Measurements from ENCODE around the gene FOLR1. TPM values are rescaled to one million over a fixed set of nuclear protein-coding genes. Genes with fewer than 3 reads are reported as not detected.

The FOLR1 gene
- total RNA-seq, 8 experiments from 2014 or later = 0.33 to 3.5 (median 1.9) TPM; not detected in 3

DNA sequence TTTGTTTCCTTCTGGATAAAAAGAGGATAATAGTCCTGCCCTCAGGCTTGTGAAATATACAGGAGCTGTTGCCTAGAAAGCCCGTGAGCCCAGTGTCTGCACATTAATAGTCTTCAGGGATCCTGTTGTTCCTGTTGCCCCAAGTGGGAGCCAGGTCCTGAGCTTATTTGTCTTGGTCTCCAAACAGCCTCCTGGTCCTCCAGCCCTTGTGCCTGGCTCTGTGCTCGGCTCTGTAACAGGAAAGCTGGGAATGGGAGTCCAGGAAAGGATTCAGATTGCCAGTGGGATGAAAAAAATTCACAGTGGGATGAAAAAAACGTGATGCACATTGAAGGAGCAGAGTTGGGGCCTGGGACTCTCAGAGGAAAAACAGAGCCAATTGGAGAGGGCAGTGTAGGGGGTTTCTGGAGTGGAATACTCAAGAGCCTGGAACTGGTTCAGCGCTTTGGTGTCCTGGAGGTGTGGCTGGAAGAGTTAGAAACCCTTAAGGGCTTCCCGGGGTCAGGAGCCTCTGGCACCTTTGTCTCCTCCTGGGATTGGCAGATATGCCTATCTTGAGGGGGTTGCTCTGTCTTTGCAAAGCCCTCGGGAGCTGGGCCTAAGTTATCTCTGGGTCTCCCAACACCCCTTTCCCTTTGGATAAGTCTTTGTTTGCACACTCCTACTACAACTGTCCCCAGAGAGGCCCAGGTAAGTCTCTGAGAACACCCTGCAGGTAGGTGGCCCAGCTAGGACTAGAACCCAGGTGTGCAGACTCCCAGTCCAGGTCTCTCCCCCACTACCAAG, 30.4 kb downstream of the FOLR1 start:
- Histone ChIP-seq H3K4me3 (peak overlapping the region; percentile 55 to 85 (median 72)), H3K4me1 (replicated peaks in 1 of 2) (peaks cover 4 to 14% of the 10 kb centered on the region in 2 donors), H3K27ac (peak overlapping the region; percentile 56 to 79)
- no peak for ATAC-seq (replicated peaks in 6 of 8)
- 42 to 100% (median 68%) methylated on average over 1 to 5 of the region's 6 CpGs for WGBS, 10 experiments
- in situ Hi-C loops (cut with MboI; ENCODE audit: low pct_unique_long_range_greater_than_20kb in 2 of 9, low sequenced_read_pairs in 9 of 9, unreplicated experiment in 9 of 9) = no loop called here

DNA sequence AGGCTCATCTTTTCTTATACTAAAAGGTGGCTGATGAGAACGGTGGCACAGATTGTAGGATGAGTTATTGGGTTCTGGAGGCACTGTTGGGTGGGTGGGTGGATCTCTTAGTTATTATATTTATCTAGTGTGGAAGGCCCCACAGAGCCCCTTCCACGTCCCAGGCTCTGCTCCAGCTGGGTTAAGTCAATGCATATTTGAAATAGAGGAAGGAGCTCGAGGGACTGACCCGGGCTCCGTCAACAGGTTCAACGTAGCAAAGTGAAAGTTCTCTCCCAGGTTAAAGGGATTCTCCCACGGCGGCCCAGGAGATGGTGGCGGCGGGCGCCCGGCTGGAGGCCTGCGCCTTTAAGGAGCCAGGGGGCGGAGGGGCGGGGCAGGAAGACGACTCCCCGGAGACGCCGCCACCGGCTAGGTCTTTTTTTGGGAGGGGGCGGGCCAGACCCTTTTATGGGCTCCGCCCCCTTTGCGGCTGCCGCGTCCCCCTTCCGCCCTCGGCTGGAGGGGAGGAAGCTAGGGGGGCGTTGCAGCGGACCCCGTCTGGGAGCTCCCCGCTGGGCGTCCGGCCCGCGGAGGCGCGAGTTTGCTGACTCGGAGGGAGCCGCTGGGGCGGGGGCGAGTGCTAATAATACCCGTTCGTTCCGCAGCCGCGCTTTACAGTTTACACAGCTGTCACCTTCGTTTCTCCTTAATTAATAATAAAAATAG, 31.1 kb downstream of the FOLR1 start:
- 0 to 7% (median 0%) methylated on average over 1 to 5 of the region's 47 CpGs; no CpG with 5 or more reads in 7 of the 10 experiments for WGBS, 10 experiments
- peak; percentile 53 to 82 (median 74) for ATAC-seq (replicated peaks in 6 of 8)
- peaks cover 4 to 14% of the 10 kb centered on the region in 2 donors for H3K4me1 ChIP-seq (replicated peaks in 1 of 2)
- peak overlapping the region; percentile 78 to 85 for H3K27ac ChIP-seq
- in situ Hi-C loops (cut with MboI; ENCODE audit: low pct_unique_long_range_greater_than_20kb in 2 of 9, low sequenced_read_pairs in 9 of 9, unreplicated experiment in 9 of 9) = no loop called here
- peak overlapping the region; percentile 55 to 85 (median 72) for H3K4me3 ChIP-seq

DNA sequence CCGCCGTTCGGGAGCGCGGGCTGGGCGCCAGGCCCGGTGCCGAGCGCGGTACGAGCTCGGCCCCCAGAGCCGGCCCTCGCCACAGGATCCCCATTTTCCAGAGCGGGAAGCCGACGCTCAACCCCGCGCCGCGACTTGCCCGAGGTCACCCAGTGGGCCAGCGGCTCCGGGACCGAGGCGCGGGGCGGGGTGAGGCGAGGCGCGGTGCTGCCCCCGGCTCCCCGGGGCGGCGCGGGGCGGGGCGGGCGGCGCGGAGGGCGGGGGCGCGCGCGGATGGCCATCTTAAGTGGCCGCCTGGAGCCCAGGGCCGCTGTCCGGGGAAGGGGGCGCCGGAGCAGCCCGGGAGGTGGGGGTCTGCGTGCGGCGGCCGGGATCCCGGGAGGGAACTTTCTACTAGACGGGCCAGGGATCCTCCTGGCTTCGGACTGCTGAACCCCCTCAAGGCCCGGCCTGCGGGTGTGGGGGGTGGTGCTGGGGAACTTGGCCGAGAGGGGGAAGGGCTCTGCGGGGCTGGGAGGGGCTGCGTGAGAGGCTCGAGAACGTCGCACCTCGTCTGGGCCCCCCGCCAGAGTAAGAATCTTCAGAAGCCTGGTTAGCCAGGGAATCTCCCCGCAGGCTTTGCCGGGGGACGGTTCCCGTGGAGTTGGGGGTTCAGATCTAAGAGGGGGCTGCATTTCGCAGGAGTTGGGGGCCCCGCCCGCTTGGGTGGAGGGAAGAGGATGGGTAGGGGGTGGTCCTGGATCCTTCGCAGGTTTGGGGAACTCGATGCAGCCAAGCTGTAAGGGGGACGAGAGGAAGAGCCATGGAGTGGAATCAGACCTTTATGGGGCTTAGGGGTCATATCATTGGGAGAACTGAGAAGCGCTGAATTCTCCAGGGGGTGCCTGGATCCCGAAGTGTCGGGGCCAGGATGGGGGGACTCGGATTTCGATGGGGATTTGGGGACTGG, 31.9 kb downstream of the FOLR1 start:
- Histone ChIP-seq H3K4me1 (replicated peaks in 1 of 2) (peaks cover 4 to 14% of the 10 kb centered on the region in 2 donors), H3K4me3 (peak overlapping the region; percentile 55 to 85 (median 72)), H3K27ac (peak overlapping the region; percentile 78 to 85)
- ATAC-seq (replicated peaks in 6 of 8) = peak; percentile 58 to 67 (median 62)
- in situ Hi-C loops (cut with MboI; ENCODE audit: low pct_unique_long_range_greater_than_20kb in 2 of 9, low sequenced_read_pairs in 9 of 9, unreplicated experiment in 9 of 9) = no loop called here
- 0% methylated on average over 2 to 3 of the region's 84 CpGs; no CpG with 5 or more reads in 8 of the 10 experiments for WGBS, 10 experiments

DNA sequence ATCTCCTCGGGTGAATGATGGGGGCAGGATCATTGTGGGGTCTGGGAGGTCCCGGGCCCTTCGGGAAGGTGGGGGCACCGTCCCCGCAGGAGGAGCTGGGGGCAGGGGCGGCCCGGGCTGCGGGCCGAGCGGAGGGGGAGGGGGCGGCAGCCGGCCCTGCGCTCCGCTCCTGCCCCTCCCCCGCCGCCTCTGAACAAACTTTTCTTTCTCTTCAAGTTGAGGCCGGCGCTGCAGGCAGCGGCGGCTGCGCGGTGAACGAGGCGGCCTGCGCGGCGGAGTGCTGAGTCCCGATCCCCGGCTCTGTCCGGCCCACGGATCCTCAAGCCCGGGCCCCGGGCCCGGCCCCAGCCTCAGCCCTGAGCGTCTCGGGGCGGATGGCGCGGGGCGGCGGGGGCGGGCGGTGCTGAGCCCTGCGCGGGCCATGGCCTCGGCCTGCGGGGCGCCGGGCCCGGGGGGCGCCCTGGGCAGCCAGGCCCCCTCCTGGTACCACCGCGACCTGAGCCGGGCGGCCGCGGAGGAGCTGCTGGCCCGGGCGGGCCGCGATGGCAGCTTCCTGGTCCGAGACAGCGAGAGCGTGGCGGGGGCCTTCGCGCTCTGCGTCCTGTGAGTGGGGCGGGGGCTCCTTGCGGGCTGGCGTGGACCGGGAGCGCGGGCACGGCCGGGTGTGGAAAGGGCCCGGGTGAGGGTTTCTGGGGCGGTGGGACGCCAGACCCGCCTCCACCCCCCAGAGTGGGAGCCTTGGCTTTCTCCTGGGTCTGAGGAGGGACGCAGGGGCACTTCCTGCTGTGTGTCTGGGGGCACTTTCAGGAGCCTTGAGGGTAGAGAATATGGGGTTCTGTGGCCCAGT, 32.8 kb downstream of the FOLR1 start, which contains the start of gene INPPL1:
TSS of gene INPPL1 (plus strand) at position 204 of the 847 bp plus-strand sequence. CDS start at position 422, 218 bp downstream.
- in situ Hi-C loops (cut with MboI; ENCODE audit: low pct_unique_long_range_greater_than_20kb in 2 of 9, low sequenced_read_pairs in 9 of 9, unreplicated experiment in 9 of 9) = loop anchor here in 1 of 9 experiments (25.0 kb wide), 1 partner anchor 188 kb away; no protein-coding TSS in a partner anchor
- peak in 6 of 8 experiments; percentile 1 to 24 (median 7) for ATAC-seq (replicated peaks in 6 of 8)
- Histone ChIP-seq H3K4me1 (replicated peaks in 1 of 2) (peaks cover 4 to 14% of the 10 kb centered on the region in 2 donors), H3K27ac (peak within 1 kb of the TSS; percentile 78 to 85), H3K4me3 (peak within 1 kb of the TSS; percentile 55 to 85 (median 72))
- WGBS, 10 experiments = 0% methylated on average over 1 of the region's 81 CpGs; no CpG with 5 or more reads in 9 of the 10 experiments

DNA sequence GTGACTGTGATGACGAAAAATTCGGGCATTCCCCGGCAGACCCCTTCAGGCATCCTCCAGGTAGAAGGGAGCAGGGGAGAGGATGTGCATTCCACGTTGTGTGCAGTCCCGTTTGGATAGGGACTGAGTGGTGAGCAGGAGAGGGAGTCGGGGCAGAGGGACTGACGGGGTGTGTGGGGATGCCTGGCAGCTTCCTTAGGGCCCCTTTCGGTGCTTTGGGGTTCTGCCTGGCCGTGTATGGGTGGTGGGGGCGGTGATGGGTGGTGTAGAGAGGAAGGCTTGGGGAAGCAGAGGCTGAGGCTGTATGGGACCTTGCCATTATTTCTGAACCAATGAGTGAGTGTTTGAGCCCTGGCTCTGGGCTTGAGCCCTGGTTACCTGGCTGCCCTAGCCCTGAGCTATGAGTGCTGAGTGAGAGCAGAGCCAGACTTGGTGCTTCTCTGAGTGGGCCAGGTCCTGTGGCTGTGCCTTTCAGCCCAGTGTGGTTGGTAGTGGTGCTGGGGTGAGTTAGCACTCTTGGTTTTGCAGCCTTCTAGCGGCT, 33.5 kb downstream of the FOLR1 start:
- ATAC-seq (replicated peaks in 6 of 8) = peak in 1 of 8 experiments; percentile 2
- H3K27ac ChIP-seq = no peak overlapping the region
- in situ Hi-C loops (cut with MboI; ENCODE audit: low pct_unique_long_range_greater_than_20kb in 2 of 9, low sequenced_read_pairs in 9 of 9, unreplicated experiment in 9 of 9) = loop anchor here in 1 of 9 experiments (25.0 kb wide), 1 partner anchor 187 kb away; no protein-coding TSS in a partner anchor
- peak overlapping the region; percentile 55 to 85 (median 72) for H3K4me3 ChIP-seq
- H3K4me1 ChIP-seq (replicated peaks in 1 of 2) = peaks cover 4 to 14% of the 10 kb centered on the region in 2 donors
- WGBS, 10 experiments = 0 to 17% (median 13%) methylated on average over 1 to 3 of the region's 11 CpGs; no CpG with 5 or more reads in 5 of the 10 experiments

DNA sequence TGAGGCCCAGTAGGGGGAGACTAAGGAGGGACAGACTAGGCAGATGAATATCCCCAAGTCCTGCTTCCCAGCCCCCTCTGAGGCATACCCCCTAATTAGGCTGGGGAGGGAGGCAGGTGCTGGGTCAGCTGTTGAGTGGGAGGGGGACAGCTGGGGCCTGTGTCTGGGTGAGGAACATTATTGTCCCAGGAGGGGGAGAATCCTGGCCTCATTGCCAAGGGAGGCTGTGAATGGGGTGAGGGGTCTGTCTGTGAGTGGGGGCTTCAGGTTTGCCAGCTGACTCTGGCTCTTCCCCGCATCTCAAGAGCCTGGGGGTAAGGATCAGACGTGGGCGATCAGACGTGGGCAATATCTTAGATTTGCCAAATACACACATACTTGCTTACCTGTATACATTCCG, 34.8 kb downstream of the FOLR1 start:
- WGBS, 10 experiments = 100% methylated on average over 1 of the region's 5 CpGs; no CpG with 5 or more reads in 9 of the 10 experiments
- in situ Hi-C loops (cut with MboI; ENCODE audit: low pct_unique_long_range_greater_than_20kb in 2 of 9, low sequenced_read_pairs in 9 of 9, unreplicated experiment in 9 of 9) = loop anchor here in 1 of 9 experiments (25.0 kb wide), 1 partner anchor 186 kb away; no protein-coding TSS in a partner anchor
- H3K4me1 ChIP-seq (replicated peaks in 1 of 2) = peaks cover 4 to 14% of the 10 kb centered on the region in 2 donors
- H3K4me3 ChIP-seq = no peak overlapping the region
- ATAC-seq (replicated peaks in 6 of 8) = no peak
- no peak overlapping the region for H3K27ac ChIP-seq

DNA sequence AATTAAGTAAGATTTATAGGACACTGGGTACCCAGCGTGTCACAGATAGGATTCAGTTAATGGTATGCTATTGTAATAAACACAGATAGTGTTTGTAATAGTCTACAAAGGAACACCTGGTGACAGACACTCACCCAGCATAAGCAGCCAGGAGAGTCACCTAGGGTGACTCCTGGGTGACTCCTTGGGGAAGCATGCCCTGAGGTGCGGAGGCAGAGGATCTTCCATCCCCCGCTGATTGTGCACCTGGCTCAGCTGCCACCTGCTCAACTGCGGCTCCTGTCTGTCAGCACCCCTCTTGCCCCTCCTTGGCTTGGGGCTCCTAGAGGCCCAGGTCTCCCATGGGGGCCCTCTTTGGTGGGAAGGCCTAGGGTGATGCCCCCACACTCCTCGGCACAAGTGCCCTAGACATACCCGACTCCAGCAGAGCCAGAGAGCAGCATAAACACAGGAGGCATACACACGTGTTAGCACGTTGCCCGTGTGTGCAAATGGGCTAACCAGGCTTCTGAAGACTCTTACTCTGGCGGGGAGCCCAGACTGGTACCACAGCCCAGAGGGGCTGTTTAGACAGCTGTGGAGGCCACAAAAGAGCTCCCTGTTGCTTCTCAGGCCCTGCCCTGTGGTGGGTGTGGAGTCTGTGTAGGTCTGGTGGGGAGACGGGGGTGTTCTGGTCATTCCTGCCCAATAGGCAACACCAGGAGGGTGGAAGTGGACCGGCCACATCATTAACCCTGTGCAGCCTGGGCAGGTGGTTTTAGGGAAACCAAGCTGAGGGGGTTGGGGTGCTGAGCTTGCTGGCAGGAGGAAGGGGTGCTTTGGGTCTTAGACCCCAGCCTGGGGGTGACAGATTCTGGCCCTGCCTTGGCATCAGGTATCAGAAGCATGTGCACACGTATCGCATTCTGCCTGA, 35.6 kb downstream of the FOLR1 start:
- H3K4me1 ChIP-seq (replicated peaks in 1 of 2) = peaks cover 0 to 9% of the 10 kb centered on the region in 2 donors
- ATAC-seq (replicated peaks in 6 of 8) = peak in 1 of 8 experiments; percentile 13
- in situ Hi-C loops (cut with MboI; ENCODE audit: low pct_unique_long_range_greater_than_20kb in 2 of 9, low sequenced_read_pairs in 9 of 9, unreplicated experiment in 9 of 9) = loop anchor here in 1 of 9 experiments (25.0 kb wide), 1 partner anchor 185 kb away; no protein-coding TSS in a partner anchor
- no peak overlapping the region for H3K4me3 ChIP-seq
- no peak overlapping the region for H3K27ac ChIP-seq
- 67 to 100% (median 83%) methylated on average over 1 to 3 of the region's 14 CpGs; no CpG with 5 or more reads in 6 of the 10 experiments for WGBS, 10 experiments

DNA sequence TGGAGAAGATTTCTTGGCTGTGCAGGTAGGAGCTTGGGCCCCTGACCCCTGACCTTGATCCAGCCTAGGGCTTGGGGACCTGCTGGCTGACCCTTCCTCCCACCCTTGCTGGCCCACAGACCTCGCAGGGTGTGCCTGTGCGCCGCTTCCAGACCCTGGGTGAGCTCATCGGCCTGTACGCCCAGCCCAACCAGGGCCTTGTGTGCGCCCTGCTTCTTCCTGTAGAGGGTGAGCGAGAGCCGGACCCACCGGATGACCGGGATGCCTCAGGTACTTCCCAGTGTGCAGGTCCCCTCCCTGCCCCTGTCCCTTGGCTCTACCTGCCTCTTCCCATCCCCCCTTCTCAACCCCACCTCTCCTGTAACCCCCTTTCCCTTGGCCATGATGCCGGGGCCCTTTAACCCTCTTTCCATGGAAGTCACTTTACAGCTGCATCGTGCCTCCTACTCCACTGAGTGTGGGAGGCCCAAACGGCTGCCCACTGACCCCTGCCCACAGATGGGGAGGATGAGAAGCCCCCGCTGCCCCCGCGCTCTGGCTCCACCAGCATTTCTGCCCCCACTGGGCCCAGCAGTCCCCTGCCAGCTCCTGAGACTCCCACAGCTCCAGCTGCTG, 36.4 kb downstream of the FOLR1 start:
- Histone ChIP-seq H3K4me3 (no peak overlapping the region), H3K27ac (no peak overlapping the region), H3K4me1 (replicated peaks in 1 of 2) (peaks cover 0 to 7% of the 10 kb centered on the region in 2 donors)
- ATAC-seq (replicated peaks in 6 of 8) = peak in 1 of 8 experiments; percentile 10
- in situ Hi-C loops (cut with MboI; ENCODE audit: low pct_unique_long_range_greater_than_20kb in 2 of 9, low sequenced_read_pairs in 9 of 9, unreplicated experiment in 9 of 9) = loop anchor here in 1 of 9 experiments (25.0 kb wide), 1 partner anchor 184 kb away; no protein-coding TSS in a partner anchor
- no CpG with 5 or more reads among the region's 16 CpGs for WGBS, 10 experiments

DNA sequence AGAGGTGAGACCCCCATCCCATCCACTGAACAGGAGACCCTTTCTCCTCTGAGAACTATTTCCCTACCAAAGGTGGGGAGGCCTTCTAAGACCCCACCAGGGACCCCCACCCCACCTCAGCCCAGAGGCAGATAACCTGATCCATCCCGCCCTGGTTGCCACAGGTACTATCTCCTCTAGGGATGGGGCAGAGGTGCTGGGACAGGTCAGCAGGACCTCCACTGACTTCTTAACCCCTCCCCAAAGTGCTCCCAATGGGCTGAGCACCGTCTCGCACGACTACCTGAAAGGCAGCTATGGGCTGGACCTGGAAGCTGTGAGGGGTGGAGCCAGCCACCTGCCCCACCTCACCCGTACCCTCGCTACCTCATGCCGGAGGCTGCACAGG, 36.9 kb downstream of the FOLR1 start:
- no peak overlapping the region for H3K4me3 ChIP-seq
- no peak for ATAC-seq (replicated peaks in 6 of 8)
- no peak overlapping the region for H3K27ac ChIP-seq
- peaks cover 0 to 7% of the 10 kb centered on the region in 2 donors for H3K4me1 ChIP-seq (replicated peaks in 1 of 2)
- in situ Hi-C loops (cut with MboI; ENCODE audit: low pct_unique_long_range_greater_than_20kb in 2 of 9, low sequenced_read_pairs in 9 of 9, unreplicated experiment in 9 of 9) = loop anchor here in 1 of 9 experiments (25.0 kb wide), 1 partner anchor 183 kb away; no protein-coding TSS in a partner anchor
- 96% methylated on average over 4 of the region's 7 CpGs; no CpG with 5 or more reads in 9 of the 10 experiments for WGBS, 10 experiments

DNA sequence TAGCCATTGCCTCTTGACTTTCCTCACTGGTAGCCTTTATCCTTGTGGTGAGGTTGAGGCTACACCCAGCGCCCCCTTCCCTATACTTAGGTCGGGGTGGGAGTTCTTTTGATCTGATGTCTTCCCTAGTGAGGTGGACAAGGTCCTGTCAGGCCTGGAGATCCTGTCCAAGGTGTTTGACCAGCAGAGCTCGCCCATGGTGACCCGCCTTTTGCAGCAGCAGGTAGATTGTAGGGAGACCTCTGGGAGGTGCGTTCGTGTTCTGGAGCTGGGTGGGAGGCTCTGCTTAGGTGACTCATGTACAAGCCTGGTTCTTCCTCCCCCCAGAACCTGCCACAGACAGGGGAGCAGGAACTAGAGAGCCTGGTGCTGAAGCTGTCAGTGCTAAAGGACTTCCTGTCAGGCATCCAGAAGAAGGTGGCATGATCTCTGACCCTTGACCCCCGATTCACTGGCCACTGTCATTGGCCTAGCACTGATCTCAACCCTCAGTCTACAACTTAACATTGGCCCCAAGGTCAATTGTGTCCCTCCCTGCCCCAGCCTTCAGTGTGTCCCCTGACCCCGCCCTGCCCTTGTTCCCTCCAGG, 37.5 kb downstream of the FOLR1 start:
- Histone ChIP-seq H3K4me3 (no peak overlapping the region), H3K4me1 (replicated peaks in 1 of 2) (peaks cover 0 to 7% of the 10 kb centered on the region in 2 donors), H3K27ac (no peak overlapping the region)
- no peak for ATAC-seq (replicated peaks in 6 of 8)
- in situ Hi-C loops (cut with MboI; ENCODE audit: low pct_unique_long_range_greater_than_20kb in 2 of 9, low sequenced_read_pairs in 9 of 9, unreplicated experiment in 9 of 9) = loop anchor here in 1 of 9 experiments (25.0 kb wide), 1 partner anchor 183 kb away; no protein-coding TSS in a partner anchor
- 83 to 100% (median 95%) methylated on average over 1 to 6 of the region's 8 CpGs; no CpG with 5 or more reads in 5 of the 10 experiments for WGBS, 10 experiments

Data from motor neuron (in vitro differentiated cells).